Fibroblast of mammary gland (primary cell): Measurements from ENCODE around the gene MS4A15.

ENCODE experiments used
- DNase-seq: peaks from one replicate; pipeline ENCODE4 v3.0.0-alpha.2; 2010; ENCODE audit warnings: low read depth
- H3K4me3 ChIP-seq: 2 replicates; pipeline ENCODE4 v1.5.1; 2011; ENCODE audit warnings: low read depth, mild to moderate bottlenecking, low read length, moderate library complexity; ENCODE audit not compliant: control insufficient read depth
- TF ChIP-seq, protein P1 (sequence below): conservative IDR thresholded peaks from 2 replicates; pipeline ENCODE4 v1.5.1; 2011; ENCODE audit warnings: low read depth, low read length, inconsistent platforms; ENCODE audit not compliant: control insufficient read depth, insufficient read depth

Gene MS4A15

GRCh38 chr11:60768202-60768601 is 11.5 kb downstream of the MS4A15 start:
- TF ChIP-seq, protein P1, sequence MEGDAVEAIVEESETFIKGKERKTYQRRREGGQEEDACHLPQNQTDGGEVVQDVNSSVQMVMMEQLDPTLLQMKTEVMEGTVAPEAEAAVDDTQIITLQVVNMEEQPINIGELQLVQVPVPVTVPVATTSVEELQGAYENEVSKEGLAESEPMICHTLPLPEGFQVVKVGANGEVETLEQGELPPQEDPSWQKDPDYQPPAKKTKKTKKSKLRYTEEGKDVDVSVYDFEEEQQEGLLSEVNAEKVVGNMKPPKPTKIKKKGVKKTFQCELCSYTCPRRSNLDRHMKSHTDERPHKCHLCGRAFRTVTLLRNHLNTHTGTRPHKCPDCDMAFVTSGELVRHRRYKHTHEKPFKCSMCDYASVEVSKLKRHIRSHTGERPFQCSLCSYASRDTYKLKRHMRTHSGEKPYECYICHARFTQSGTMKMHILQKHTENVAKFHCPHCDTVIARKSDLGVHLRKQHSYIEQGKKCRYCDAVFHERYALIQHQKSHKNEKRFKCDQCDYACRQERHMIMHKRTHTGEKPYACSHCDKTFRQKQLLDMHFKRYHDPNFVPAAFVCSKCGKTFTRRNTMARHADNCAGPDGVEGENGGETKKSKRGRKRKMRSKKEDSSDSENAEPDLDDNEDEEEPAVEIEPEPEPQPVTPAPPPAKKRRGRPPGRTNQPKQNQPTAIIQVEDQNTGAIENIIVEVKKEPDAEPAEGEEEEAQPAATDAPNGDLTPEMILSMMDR = no peak
- DNase-seq = no peak
- no peak overlapping the region for H3K4me3 ChIP-seq

DNA sequence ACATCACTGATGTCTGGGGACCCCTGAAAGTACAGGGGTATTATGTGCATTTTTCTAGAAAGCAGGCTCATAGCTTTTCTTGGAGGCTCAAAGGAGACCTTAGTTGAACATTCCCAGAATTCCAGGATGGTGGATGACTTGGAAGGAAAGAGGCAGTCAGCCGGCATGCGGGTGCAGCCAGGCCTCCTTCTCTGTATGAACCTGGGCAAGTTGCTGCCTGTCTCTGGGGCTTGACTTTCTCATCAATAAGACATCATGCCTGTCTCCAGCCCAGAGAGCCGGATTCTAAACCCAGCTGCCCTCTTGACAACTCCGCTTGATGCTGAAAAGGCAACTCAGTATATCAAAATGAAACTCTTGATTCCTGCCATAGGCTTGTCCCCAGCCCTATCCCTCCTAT is 12.6 kb downstream of the MS4A15 start:
- no peak overlapping the region for H3K4me3 ChIP-seq
- DNase-seq = no peak
- TF ChIP-seq, protein P1 = no peak

DNA sequence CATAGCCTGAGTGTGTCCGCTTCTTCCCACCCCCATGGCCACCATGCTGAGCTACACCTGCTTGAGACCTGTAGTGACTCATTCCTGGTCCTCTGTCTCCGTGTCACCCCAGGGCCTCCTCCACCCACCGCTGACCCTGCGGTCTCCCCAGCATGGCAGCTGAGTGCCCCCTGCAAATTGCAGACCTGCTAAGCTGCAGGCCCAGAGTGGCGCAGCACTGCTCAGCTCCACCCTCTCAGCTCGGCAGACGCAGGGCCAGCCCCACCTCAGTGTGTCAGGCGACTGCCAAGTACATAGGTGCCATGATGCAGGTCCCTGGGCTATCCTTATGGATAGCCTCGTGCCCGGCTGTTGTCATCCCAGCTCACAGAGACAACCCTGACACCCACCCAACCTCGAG is 13.1 kb downstream of the MS4A15 start:
- TF ChIP-seq, protein P1 = no peak
- no peak overlapping the region for H3K4me3 ChIP-seq
- DNase-seq = no peak

GRCh38 chr11:60771146-60771545 is 14.5 kb downstream of the MS4A15 start:
- TF ChIP-seq, protein P1 = no peak
- no peak for DNase-seq
- H3K4me3 ChIP-seq = no peak overlapping the region

GRCh38 chr11:60771879-60772525 is 15.3 kb downstream of the MS4A15 start:
- H3K4me3 ChIP-seq = no peak overlapping the region
- TF ChIP-seq, protein P1 = no peak
- peak; percentile 9 for DNase-seq

DNA sequence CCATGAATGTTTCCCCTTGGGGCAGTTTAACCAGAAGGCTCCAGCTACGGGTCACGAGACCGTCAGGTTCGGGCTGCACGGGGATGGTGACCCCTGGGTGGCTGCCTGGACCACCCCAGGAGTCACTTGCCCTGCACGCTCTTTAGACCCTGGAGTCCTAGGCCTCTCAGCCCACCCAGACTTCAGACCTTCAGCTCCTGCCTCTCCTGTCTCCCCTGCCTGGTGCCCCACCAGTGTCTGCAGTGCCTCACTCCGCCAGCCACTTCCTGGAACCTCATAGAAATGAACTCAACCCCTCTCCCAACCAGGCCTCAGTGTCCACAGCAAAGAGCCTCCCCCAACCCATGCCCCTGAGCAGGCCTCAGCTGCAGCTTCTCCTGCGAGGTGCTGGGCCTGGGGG is 16.0 kb downstream of the MS4A15 start:
- TF ChIP-seq, protein P1 = no peak
- H3K4me3 ChIP-seq = no peak overlapping the region
- no peak for DNase-seq

- TF ChIP-seq, protein P1 = no peak
- no peak overlapping the region for H3K4me3 ChIP-seq
- no peak for DNase-seq
Measured at GRCh38 chr11:60774726-60775125, 18.1 kb downstream of the MS4A15 start.
